K562 (cell line): ENCODE data around the gene PSMG3.

Source experiments
- CC2D1A ChIP-seq: fragments of 450-650 bp; IDR thresholded peaks from 2 replicates; pipeline ENCODE4 v1.6.1; 2017; ENCODE audit warnings: mild to moderate bottlenecking
- TF ChIP-seq, protein P1 (sequence below), 3 experiments: fragments of 200-800 bp in 1 of 3; sonication (Bioruptor generic) in 1 of 3; sonication (generic) in 1 of 3; formaldehyde crosslinking in 1 of 3; IDR thresholded peaks; 2 replicates each; pipeline versions ENCODE4 v1.6.1 to v1.8.0; 2016 to 2022; ENCODE audit warnings: mild to moderate bottlenecking in 2 of 3, missing compliant biosample characterization in 2 of 3, missing genetic modification characterization in 2 of 3, missing genetic modification reagents in 1 of 3

DNA sequence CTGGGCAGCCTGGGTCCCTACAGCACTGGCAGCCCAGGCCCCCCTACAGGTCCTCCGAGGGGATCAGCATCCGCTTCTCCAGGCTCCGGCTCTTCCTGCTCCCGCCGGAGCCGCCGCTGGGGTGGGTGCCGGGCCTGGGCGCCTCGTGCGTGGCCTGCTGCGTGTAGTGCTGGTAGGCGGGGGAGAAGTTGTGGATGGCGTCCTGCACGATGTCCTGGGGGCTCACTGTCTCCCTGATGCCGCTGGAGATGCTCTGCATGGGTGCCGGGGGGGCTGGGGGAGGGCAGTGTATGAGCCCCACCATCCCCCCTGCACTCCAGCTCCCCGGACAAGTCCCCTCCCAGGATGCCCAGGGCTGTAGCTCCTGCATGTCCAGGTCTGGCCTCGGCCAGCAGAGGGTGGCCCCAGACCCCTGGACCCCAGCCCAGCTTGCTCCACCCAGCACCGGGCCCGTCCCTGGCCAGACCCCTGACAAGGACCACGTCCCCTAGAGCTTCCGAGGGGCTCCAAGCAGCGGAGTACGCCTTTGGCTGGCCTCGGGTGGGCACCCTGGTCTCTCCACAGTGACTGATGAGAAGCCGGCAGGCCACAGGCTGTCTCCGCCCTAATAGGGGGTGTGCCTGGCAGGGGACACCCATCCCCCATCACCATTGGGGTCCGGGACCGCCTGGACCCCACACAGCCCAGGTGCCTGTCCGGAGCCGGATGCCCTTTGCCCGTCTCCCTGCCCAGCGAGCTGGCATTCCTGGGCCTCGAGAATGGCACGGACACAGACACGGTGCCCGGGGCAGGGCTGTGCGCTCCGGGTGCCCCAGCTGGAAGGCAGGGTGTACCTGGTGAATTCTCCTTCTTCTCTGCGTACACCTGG, 22.7 kb downstream of the PSMG3 start:
- TF ChIP-seq, protein P1, sequence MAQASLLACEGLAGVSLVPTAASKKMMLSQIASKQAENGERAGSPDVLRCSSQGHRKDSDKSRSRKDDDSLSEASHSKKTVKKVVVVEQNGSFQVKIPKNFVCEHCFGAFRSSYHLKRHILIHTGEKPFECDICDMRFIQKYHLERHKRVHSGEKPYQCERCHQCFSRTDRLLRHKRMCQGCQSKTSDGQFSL (CRISPR knock-in tag; IDR thresholded peaks at IDR 0.05), result no peak
- TF ChIP-seq, protein P1 (tag; IDR thresholded peaks at IDR 0.05), result no peak
- TF ChIP-seq CC2D1A, result no peak
